Activated T-helper 1 cell treated with anti-CD3 and anti-CD28 coated beads, Interleukin-12 subunit alpha, Interleukin-12 subunit beta, Interleukin-2, Interleukin-4 antibody, amounts not matched to agents 30 ng/mL and 10 ng/mL and 1 ng/mL, durations not matched to agents 14 hours and 24 hours and 36 hours (primary cell): Measurements from ENCODE around the gene CRYAA. TPM values are rescaled to one million over a fixed set of nuclear protein-coding genes. Genes with fewer than 3 reads are reported as not detected.

ENCODE experiments used
- DNase-seq: peaks from one replicate; pipeline ENCODE4 v3.0.0; 2021; ENCODE audit warnings: low spot score
- H3K27ac Mint-ChIP-seq: one replicate; pipeline ENCODE4 v1.8.0; 2021; ENCODE audit warnings: mild to moderate bottlenecking, mixed read lengths
- H3K27me3 Mint-ChIP-seq: one replicate; pipeline ENCODE4 v1.8.0; 2022; ENCODE audit warnings: mild to moderate bottlenecking, moderate library complexity, mixed read lengths; ENCODE audit not compliant: insufficient read depth
- H3K36me3 Mint-ChIP-seq: one replicate; pipeline ENCODE4 v1.8.0; 2021; ENCODE audit warnings: low read depth, mixed read lengths
- H3K4me1 Mint-ChIP-seq: one replicate; pipeline ENCODE4 v1.8.0; 2021; ENCODE audit warnings: low read depth, mixed read lengths
- H3K4me3 Mint-ChIP-seq: one replicate; pipeline ENCODE4 v1.8.0; 2021; ENCODE audit warnings: mild to moderate bottlenecking, moderate library complexity, mixed read lengths
- H3K9me3 Mint-ChIP-seq: one replicate; pipeline ENCODE4 v1.8.0; 2021; ENCODE audit warnings: mixed read lengths
- intact Hi-C: fragments of 100-400 bp; cut with micrococcal nuclease; formaldehyde crosslinking; loops from one replicate; pipeline ENCODE4 v1.15.1; 2024
- total RNA-seq: library from RNA; stranded (reverse); gene quantifications from 2 replicates; pipeline ENCODE4 v1.2.3, GENCODE V29; 2022

Gene CRYAA
- total RNA-seq, 1 donor from 2014 or later = not detected

GRCh38 chr21:43211760-43212115 is 42.9 kb downstream of the CRYAA start:
- H3K9me3 Mint-ChIP-seq = no peaks in the 10 kb centered on the region
- no peak overlapping the region for H3K27ac Mint-ChIP-seq

More at GRCh38 chr21:43211760-43212115, 42.9 kb downstream of the CRYAA start:
- Mint-ChIP-seq H3K27me3 (peaks cover 3% of the 10 kb centered on the region), H3K4me3 (no peak overlapping the region), H3K4me1 (no peaks in the 10 kb centered on the region), H3K36me3 (no peaks in the 10 kb centered on the region)
- DNase-seq = no peak
- intact Hi-C loops = no loop called here

Other genes starting within 250 kb of the CRYAA start
- 0.22 and 0.26 TPM in 2 replicates for gene ERVH48-1, start 243.4 kb upstream of the CRYAA start, total RNA-seq
- 25.1 and 28.8 TPM in 2 replicates for gene PKNOX1, start 194.4 kb upstream of the CRYAA start, total RNA-seq
- gene CBS, start 93.2 kb upstream of the CRYAA start, total RNA-seq = 38.2 and 39.2 TPM in 2 replicates
- 9.3 and 17.9 TPM in 2 replicates for gene U2AF1, start 61.4 kb upstream of the CRYAA start, total RNA-seq